ENCODE results near the gene CDH22. TPM values are rescaled to one million over a fixed set of nuclear protein-coding genes. Genes with fewer than 3 reads are reported as not detected.

Gene CDH22
- polyA plus RNA-seq, 1 donor from 2014 or later, result not detected

DNA sequence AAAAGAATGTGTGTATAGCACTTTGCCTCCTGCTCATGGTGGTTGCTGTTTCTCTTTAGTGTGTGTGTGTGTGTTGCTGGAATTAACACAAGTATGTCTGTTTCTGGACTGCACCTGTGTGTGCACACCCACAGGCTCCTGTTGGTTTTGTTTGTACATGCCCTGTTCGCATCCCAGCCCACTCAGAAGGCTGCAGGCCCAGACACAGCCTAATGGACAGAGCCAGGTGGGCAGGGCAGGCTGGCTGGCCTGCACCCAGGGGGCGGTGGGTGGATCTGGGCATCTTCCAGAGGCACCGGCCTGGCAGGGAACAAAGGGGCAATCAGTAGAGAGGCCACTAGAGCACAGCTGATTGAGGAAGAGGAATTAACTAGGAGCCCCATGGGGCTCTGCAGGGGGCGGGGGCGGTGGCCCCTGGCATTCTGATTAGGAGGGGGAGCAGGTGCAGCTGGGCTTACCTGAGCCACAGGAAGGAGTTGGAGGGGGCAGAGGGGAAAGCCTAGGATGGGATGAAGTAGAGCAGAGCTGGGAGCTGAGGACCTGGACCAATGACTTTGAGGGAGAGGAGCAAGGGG, 168.3 kb downstream of the CDH22 start:
- Mint-ChIP-seq H3K27ac (peak overlapping the region in 1 of 3 donors; percentile 37), H3K27me3 (peaks cover 39% of the 10 kb centered on the region), H3K4me3 (no peak overlapping the region)

DNA sequence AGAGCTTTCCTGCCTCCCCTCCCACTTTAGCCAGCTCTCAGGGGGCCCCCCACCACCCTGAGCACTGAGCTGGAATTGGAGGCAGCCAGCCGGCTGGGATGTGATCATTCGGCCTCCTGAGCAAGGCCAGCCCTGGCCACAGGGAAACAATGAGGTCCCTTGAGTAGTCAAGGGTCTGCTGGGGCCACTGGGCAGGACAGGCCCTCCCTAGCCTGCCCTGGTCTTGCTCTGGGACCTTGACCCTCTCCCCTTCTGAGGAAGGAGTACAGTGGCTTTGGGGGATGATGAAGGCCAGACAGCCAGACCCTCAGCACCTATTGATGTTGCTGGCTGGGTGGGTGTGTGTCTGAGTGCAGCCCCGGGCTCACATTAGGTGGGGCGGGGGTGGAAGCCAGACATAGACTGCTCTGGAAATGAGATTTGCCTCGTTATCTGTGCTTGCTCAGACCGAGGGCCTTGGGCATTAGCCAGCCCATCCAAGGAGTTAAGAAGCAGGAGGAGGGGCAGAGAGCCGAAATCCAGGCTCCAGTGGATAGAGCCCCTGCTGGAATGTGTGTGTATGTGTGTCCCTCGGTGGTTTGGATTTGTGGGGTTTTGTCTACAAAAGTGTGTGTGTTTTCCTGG, 168.9 kb downstream of the CDH22 start:
- Mint-ChIP-seq H3K9me3 (no peaks in the 10 kb centered on the region), H3K36me3 (no peaks in the 10 kb centered on the region), H3K27ac (peak overlapping the region in 1 of 3 donors; percentile 37), H3K4me1 (peaks cover 6 to 16% (median 10%) of the 10 kb centered on the region in 3 donors), H3K27me3 (peaks cover 39% of the 10 kb centered on the region), H3K4me3 (no peak overlapping the region)

More for the DNA sequence above, 168.3 kb downstream of the CDH22 start:
- Mint-ChIP-seq H3K9me3 (no peaks in the 10 kb centered on the region), H3K4me1 (peaks cover 6 to 15% (median 10%) of the 10 kb centered on the region in 3 donors), H3K36me3 (no peaks in the 10 kb centered on the region)

DNA sequence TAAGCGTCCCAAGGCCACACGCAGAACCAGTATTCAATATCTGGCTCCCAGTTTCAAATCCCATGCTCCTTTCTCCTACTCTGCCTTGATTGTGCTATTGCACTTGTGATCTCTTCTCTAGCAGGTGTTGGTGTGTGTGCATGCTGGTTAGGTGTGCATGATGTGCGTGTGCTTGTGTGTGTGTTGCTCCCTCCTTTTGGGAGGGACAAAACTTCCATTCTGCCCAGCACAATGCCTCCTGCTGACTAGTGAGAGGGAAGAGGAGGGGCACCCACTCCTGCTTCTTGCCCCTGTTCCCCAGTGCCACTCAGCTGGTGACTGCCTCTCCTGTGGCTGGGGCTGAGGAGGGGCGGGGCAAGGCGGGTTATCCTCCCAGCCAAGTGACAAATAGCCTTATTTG, 170.5 kb downstream of the CDH22 start:
- Mint-ChIP-seq H3K9me3 (no peaks in the 10 kb centered on the region), H3K27ac (no peak overlapping the region), H3K27me3 (peaks cover 40% of the 10 kb centered on the region)

DNA sequence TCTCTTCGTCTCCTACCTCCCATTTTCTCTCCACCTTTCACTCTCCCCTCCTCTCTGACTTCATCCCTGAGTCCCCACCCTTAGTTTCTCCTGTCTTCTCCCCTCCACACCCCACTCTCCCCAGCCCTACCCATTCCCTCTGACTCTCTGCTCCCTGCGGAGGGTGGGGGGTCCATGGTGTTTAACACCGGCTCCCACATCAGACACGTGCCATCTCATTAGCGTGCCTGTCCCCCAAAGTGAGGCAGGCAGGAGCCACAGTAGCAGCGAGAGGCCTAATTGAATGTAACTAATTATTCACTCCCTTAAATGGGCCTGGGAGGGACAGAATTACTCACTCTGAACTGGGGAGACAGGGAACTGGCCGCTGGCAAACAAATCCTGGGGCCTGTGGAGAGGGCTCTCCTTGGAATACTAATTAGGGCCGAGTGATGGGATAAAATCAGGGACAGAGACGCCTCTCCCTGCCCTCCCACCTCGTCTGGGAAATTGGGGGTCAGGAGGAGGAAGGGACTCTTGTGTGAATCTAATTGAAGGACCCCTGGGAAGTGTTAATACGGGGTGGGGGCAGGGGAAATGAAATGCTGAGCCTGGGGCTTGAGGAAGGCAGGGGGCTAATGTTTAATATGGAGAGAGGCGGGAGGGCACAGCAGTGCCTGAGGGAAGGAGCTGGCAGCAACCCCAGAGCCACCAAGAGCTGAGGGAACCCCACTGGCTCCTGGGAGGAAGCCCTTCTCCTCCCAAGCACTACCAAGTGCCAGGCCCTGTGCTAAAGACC, 172.3 kb downstream of the CDH22 start:
- Mint-ChIP-seq H3K36me3 (no peaks in the 10 kb centered on the region), H3K4me1 (peaks cover 15 to 32% (median 21%) of the 10 kb centered on the region in 3 donors), H3K27me3 (peaks cover 34% of the 10 kb centered on the region), H3K9me3 (no peaks in the 10 kb centered on the region), H3K4me3 (peak overlapping the region in 1 of 4 donors; percentile 79), H3K27ac (no peak overlapping the region)

More for the DNA sequence above, 170.5 kb downstream of the CDH22 start:
- Mint-ChIP-seq H3K4me1 (peaks cover 8 to 19% (median 11%) of the 10 kb centered on the region in 3 donors), H3K4me3 (peak overlapping the region in 1 of 4 donors; percentile 68), H3K36me3 (no peaks in the 10 kb centered on the region)

DNA sequence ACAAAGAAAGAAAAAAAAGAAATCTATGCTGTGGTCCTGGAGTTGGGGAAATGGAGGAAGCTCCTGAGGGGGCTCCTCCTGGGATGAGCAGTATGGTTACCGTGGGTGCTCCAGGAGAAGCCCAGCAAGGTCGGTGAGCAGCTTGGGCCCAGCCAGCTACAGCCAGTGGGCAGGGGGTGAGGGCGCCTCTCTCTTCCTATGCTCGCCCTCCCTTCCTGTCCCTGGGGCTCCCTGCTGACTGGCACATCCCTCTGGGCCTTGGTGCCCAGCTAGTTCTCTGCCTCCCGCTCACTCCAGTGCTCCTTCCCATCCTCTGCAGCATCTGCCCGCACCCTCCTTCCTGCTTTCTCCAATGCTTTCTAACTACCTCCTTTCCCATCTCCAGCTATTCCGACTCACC, 173.6 kb downstream of the CDH22 start:
- no peak overlapping the region for H3K4me3 Mint-ChIP-seq
- peaks cover 23% of the 10 kb centered on the region for H3K27me3 Mint-ChIP-seq

DNA sequence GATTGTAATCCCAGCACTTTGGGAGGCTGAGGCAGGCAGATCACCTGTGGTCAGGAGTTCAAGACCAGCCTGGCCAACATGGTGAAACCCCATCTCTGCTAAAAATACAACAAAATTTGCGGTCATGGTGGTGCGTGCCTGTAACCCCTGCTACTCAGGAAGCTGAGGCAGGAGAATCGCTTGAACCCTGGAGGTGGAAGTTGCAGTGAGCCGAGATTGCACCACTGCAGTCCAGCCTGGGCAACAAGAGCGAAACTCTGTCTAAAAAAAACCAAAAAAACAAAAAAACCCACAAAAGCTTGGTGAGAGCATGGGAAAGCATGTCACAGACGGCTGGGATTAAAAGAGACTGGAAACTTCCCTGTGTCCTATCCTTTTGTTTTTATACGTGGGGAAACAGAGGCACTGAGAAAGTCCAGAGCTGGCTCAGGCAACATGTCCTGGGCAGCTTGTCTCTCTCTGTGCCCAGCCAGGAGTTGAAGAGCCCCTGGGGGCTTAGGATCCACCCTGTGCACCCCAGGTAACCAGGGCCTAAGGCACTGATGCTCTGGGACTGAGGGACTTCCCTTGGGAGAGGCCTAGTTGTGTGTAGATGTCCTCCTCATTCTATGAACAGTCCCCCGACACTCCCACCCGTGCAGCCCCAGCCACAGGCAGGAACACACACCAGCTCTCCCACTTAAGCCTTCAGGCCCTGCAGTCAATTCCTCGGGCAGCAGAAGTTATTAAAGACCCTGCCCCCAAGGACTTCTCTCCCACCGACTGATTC, 174.2 kb downstream of the CDH22 start:
- H3K27me3 Mint-ChIP-seq, result peaks cover 20% of the 10 kb centered on the region
- peak overlapping the region in 1 of 3 donors; percentile 26 for H3K27ac Mint-ChIP-seq
- H3K36me3 Mint-ChIP-seq, result no peaks in the 10 kb centered on the region
- peaks cover 9 to 38% (median 26%) of the 10 kb centered on the region in 3 donors for H3K4me1 Mint-ChIP-seq
- no peak overlapping the region for H3K4me3 Mint-ChIP-seq
- H3K9me3 Mint-ChIP-seq, result no peaks in the 10 kb centered on the region

More for the DNA sequence above, 173.6 kb downstream of the CDH22 start:
- Mint-ChIP-seq H3K36me3 (no peaks in the 10 kb centered on the region), H3K4me1 (peaks cover 12 to 38% (median 23%) of the 10 kb centered on the region in 3 donors), H3K27ac (no peak overlapping the region), H3K9me3 (no peaks in the 10 kb centered on the region)

DNA sequence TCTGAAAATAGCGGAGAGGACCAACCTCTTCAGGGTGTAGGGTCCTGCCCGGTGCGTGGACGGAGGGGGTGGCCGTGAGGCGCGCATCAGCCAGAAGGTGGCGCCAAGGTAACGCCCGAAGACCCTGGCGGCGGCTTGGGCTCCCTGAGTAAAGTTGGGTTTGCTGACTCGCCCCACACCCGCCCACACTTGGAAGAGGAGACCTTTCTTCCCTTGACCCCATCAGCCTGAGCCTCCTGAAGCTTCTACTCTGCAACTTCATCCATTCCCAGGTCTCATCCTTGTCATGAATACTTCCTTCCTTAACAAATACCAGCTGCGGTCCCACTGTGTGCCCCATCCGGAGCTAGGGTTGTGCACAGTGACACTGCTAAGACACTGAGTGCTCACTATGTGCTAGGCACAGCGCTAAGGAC, 175.6 kb downstream of the CDH22 start:
- peaks cover 20% of the 10 kb centered on the region for H3K27me3 Mint-ChIP-seq
- H3K4me1 Mint-ChIP-seq, result peaks cover 9 to 40% (median 26%) of the 10 kb centered on the region in 3 donors
- H3K4me3 Mint-ChIP-seq, result peak overlapping the region in 1 of 4 donors; percentile 48
- no peaks in the 10 kb centered on the region for H3K9me3 Mint-ChIP-seq
- H3K27ac Mint-ChIP-seq, result peak overlapping the region in 2 of 3 donors; percentile 51 to 71
- no peaks in the 10 kb centered on the region for H3K36me3 Mint-ChIP-seq

GRCh38 chr20:46131396-46131795, 176.9 kb downstream of the CDH22 start:
- H3K27me3 Mint-ChIP-seq, result peaks cover 13% of the 10 kb centered on the region
- peaks cover 4% of the 10 kb centered on the region for H3K36me3 Mint-ChIP-seq
- H3K27ac Mint-ChIP-seq, result no peak overlapping the region
- H3K4me1 Mint-ChIP-seq, result peaks cover 13 to 36% (median 23%) of the 10 kb centered on the region in 3 donors
- no peaks in the 10 kb centered on the region for H3K9me3 Mint-ChIP-seq
- H3K4me3 Mint-ChIP-seq, result no peak overlapping the region

DNA sequence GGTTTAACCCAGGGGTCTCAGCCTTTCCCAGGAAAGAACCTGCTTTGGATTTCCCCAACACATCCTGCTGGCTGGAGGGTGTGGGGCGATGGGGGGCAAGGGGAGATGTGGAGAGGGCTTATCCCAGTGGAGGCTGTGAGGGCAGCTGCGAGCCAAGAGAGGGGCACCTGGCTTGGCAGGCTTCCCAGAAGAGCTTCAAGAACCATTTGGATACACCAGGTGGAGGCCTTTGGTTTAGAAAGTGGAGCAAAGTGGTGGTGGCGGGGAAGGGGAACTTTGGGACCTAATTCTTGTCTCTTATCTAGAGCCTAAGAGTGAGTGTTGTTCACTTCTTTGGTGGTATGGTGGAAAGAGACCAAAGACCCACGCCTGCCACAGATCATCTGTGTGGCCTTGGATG, 177.8 kb downstream of the CDH22 start:
- peaks cover 18 to 34% (median 25%) of the 10 kb centered on the region in 3 donors for H3K4me1 Mint-ChIP-seq
- peaks cover 5% of the 10 kb centered on the region for H3K27me3 Mint-ChIP-seq
- no peak overlapping the region for H3K4me3 Mint-ChIP-seq
- peak overlapping the region in 2 of 3 donors; percentile 48 to 89 for H3K27ac Mint-ChIP-seq
- H3K36me3 Mint-ChIP-seq, result peaks cover 4% of the 10 kb centered on the region
- no peaks in the 10 kb centered on the region for H3K9me3 Mint-ChIP-seq

DNA sequence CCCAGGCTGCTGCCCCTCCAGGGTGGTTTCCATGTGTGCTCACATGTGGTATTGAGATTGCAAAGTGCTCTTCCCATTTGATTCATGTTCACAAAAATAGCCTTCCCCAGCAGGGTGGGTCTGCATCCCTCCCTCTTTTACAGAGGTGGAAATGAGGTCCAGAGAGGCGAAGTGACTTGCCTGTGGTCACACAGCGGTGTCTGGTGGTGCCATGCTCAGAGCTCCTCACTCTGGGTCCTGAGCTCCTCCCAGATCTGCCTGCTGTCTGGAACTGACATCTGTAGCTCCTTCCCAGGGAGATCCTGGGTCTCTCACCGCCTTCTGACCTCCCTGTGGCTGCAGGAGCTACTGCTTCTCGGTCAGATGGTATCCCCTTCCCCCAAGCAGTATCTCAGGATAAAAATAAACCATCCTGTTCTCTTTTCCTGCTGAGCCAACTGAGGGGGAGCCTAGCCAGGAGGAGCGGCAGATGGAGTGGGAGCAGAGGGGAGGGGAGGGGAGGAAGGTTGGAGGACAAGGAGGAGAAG, 178.3 kb downstream of the CDH22 start:
- Mint-ChIP-seq H3K4me1 (peaks cover 18 to 33% (median 27%) of the 10 kb centered on the region in 3 donors), H3K4me3 (no peak overlapping the region), H3K27ac (peak overlapping the region in 2 of 3 donors; percentile 67 to 81), H3K9me3 (no peaks in the 10 kb centered on the region), H3K36me3 (peaks cover 4% of the 10 kb centered on the region), H3K27me3 (peaks cover 5% of the 10 kb centered on the region)

GRCh38 chr20:46128310-46129151, 179.8 kb downstream of the CDH22 start:
- H3K9me3 Mint-ChIP-seq, result no peaks in the 10 kb centered on the region
- H3K36me3 Mint-ChIP-seq, result peaks cover 4% of the 10 kb centered on the region
- no peak overlapping the region for H3K4me3 Mint-ChIP-seq
- peak overlapping the region in 2 of 3 donors; percentile 59 to 67 for H3K27ac Mint-ChIP-seq
- H3K27me3 Mint-ChIP-seq, result peaks cover 5% of the 10 kb centered on the region
- H3K4me1 Mint-ChIP-seq, result peaks cover 18 to 38% (median 30%) of the 10 kb centered on the region in 3 donors

DNA sequence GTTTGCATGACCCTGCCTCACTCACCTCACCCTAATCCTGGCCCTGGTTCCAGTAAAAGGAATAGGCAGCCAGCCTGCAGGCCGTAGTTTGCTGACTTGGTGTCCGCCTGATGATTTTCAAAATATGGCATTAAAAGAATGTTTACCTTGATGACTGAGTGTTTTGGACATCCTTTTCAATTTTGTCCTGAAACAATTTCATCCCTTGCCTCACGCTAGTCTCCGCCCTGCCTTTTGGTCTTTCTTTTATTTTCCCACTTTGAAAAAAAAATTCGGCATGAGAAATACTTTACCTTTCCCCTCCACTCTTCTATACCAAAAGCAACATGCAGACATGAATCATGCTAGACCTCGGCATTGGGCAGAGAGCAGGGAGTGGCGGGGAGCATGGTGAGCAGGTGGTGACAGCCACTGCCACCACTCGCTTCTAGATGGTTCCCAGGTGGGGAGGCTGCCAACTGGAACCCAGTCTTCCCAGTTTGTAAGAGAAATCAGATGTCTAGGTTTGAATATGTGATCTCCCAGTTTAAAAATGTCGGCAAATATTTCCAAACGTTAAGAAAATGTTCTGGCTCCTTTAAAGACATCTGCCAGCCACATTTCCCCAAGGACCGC, 180.8 kb downstream of the CDH22 start:
- H3K4me1 Mint-ChIP-seq, result peaks cover 13 to 37% (median 31%) of the 10 kb centered on the region in 3 donors
- no peaks in the 10 kb centered on the region for H3K27me3 Mint-ChIP-seq
- H3K4me3 Mint-ChIP-seq, result peak overlapping the region in 1 of 4 donors; percentile 55
- no peaks in the 10 kb centered on the region for H3K9me3 Mint-ChIP-seq
- peaks cover 4% of the 10 kb centered on the region for H3K36me3 Mint-ChIP-seq
- peak overlapping the region in 2 of 3 donors; percentile 37 to 90 for H3K27ac Mint-ChIP-seq

DNA sequence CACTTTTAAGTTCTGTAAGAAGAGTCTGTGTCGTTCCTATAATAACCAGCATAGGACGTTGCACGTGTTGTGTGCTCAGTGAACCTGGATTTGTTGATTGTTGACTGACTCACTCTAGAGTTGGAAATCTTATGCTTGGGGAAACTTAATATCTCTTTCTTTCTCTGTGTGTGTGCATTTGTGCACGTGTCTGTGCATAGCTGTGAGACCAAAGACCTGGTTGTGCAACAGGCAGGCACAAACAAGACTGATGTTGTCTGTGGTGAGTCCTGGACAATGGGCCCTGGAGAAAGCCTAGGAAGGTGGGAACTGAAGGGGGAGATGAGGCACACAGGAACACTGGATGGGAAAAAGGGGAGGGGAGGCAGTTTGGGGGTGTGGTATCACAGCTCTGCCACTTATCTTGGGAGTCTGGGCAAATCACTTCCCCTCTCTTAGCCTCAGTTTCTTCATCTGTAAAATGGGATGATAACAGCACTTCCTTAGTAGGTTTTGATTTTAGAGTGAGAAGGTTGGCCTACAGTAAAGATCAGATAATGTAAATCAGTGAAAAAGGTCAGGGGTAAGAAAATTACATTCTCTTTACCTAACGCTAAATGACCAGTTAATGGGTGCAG, 181.8 kb downstream of the CDH22 start:
- Mint-ChIP-seq H3K9me3 (no peaks in the 10 kb centered on the region), H3K4me1 (peaks cover 14 to 38% (median 35%) of the 10 kb centered on the region in 3 donors), H3K27ac (peak overlapping the region in 1 of 3 donors; percentile 78), H3K36me3 (peaks cover 4% of the 10 kb centered on the region), H3K27me3 (no peaks in the 10 kb centered on the region), H3K4me3 (no peak overlapping the region)

All from IgD-negative memory B cell (primary cell).